Muscle of back (tissue), 13 donors: ENCODE measurements around the gene NEUROG2. TPM values are rescaled to one million over a fixed set of nuclear protein-coding genes. Genes with fewer than 3 reads are reported as not detected.
A peak's percentile ranks its signal among the peaks of the same experiment; 100 is the strongest.
"Not testable (repeated sequence)": the region's sequence is repeated elsewhere in the genome, so short reads cannot be mapped to it uniquely, and the experiment has no call there.

Experiments
- DNase-seq, 3 donors: peaks; one replicate each; pipeline versions ENCODE4 v3.0.0 to v3.0.0-alpha.2; 2013
- long read RNA-seq, 9 donors: transcript quantifications; one replicate each; lab custom pipeline, GENCODE V29; 2026
- polyA plus RNA-seq, 10 donors: library from polyadenylated mRNA; unstranded; fragments of 120-200 nt; gene quantifications; one replicate each; pipeline ENCODE4 v1.2.1, GENCODE V29; 2013; ENCODE audit not compliant: insufficient read length in 10 of 10

NEUROG2 gene
- under 1 TPM in 1 of 10 donors, not detected in 9; 0.09 TPM for polyA plus RNA-seq
- long read RNA-seq, donor 1: 0 reads
- long read RNA-seq, donor 2: 0 reads
- long read RNA-seq, donor 3: 0 reads
- long read RNA-seq, donor 4: 0 reads
- long read RNA-seq, donor 5: 0 reads
- long read RNA-seq, donor 6: 0 reads
- long read RNA-seq, donor 7: 0 reads
- long read RNA-seq, donor 8: 0 reads
- long read RNA-seq, donor 9: 0 reads

- DNase-seq: no peak
Measured at GRCh38 chr4:112516066-112516470, at the start of gene NEUROG2. Gene NEUROG2 (minus strand): TSS chr4:112516180. CDS start chr4:112515475, 705 bp downstream.

- no peak for DNase-seq
Measured at GRCh38 chr4:112564706-112565270, 48.8 kb upstream of the NEUROG2 start.

- DNase-seq: no peak
Measured at GRCh38 chr4:112563431-112564200, 47.6 kb upstream of the NEUROG2 start.

DNA sequence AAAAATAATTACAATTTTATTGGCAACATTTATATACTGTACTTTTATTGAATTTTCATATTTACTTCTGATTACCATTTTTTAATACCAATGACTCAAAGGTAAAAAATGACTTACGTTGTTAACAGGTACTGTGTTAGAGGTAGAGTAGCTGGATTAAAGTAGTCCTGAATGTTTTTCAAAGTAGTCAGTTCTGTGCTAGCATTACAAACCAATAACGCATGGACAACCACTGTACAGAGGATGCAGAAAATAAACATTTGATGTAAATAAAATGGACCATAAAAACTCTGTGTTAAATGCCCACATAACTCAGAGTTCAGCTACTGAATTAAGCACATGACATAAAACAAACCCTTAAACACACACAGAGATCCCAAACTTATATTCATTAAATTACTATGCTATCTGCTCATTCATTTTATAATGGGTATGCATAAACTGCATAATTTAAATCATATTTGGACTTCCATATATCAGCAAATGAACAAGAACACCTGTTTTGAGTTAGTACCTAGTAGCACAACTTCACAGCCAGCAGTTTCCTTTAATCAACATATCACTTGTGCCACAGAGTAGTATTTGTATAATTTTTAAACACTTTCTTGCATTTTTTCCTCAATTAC lies 46.4 kb upstream of the NEUROG2 start:
- no peak for DNase-seq

DNA sequence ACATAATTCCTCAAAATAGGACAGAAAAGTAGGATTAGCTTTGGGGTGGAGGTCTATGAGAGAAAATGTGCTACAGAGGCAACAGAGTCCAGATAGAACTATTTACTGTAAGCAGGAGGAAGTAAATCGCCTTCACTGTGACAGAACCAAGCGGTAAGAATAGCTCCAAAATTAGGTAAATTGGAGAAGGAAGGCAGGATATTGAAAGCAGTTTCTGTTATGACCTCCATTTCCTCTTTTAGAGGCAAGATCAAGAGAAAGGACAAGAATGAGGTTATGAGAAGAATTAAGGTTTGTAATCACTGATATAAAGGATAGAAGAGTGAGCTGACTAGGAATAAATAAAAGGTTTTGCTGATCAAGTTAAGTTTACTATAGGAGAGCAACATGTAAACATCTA lies 44.1 kb upstream of the NEUROG2 start:
- DNase-seq: no peak

- DNase-seq: no peak
Measured at GRCh38 chr4:112559053-112559452, 43.1 kb upstream of the NEUROG2 start.

GRCh38 chr4:112557676-112558411 lies 41.9 kb upstream of the NEUROG2 start:
- DNase-seq: no peak

- DNase-seq: not testable (repeated sequence)
Measured at GRCh38 chr4:112554271-112554670, 38.3 kb upstream of the NEUROG2 start.

GRCh38 chr4:112552668-112553067 lies 36.7 kb upstream of the NEUROG2 start:
- peak in 1 of 3 donors; percentile 3 for DNase-seq

DNA sequence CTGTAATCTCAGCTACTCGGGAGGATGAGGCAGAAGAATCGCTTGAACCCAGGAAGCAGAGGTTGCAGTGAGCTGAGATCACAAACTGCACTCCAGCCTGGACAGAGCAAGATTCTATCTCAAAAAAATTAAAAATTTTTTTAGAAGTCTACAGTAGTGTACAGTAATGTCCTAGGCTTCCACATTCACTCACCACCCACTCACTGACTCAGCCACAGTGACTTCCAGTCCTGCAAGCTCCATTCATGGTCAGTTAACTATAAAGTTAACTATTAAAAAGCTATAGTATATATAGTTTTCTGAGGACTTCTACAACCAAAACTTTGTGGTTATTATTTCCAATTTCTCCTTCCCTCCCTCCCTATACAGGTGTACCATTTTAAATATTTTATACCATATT lies 34.7 kb upstream of the NEUROG2 start:
- no peak for DNase-seq

DNA sequence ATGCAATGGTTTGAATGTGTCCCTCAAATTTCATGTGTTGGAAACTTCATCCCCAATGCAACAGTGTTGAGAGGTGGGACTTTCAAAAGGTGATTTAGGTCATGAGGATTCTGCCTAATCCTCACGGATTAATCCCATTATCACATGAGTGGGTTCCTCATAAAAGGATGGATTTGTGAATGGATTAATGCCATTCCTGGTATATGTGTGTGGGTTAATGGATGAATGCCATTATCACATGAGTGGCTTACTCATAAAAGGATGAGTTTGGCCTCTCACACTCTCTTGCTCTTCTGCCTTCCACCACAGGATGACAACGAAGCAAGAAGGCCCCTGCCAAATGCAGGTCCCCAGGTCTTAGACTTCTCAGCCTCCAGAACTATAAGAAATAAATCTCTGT lies 30.5 kb upstream of the NEUROG2 start:
- DNase-seq: no peak

GRCh38 chr4:112545346-112545745 lies 29.4 kb upstream of the NEUROG2 start:
- DNase-seq: no peak

DNA sequence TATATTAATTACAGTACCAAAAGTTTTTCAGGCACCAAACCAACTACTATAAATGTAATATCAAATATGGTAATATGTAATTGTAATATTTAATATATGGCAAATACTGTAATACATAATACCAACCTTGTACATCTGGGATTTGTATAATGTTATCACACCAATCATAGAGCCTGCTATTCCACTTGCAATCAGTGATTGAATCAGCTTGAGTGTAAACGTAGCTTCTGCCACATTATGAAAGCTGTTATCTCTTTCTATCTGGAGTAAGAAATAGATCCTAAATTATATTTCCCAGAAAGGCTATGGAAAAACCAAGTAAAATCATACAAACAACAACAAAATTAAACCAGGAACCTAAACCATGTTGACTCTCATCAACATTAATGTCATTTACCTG lies 24.7 kb upstream of the NEUROG2 start:
- DNase-seq: no peak

DNA sequence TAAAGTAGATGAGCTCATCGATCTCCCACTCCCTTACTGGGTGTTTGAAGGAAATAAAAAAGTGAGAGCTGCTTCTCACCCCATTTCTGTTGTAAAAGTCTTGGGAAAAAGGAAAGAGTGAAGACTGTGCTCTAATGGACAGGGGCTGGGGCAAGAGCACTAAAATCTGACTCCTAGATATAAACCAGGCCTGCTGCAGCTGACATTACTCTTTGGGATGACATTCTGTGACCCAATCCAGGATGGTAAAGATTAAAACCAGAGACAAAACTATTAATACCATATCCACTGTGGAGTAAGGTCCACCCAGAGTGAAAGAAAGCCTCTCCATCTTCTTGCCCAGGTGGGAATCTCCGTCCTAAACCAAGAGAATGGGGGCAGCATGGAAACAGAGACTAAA lies 20.1 kb upstream of the NEUROG2 start:
- DNase-seq: no peak

GRCh38 chr4:112532267-112532666 lies 16.3 kb upstream of the NEUROG2 start:
- no peak for DNase-seq

- DNase-seq: no peak
Measured at GRCh38 chr4:112531146-112531545, 15.2 kb upstream of the NEUROG2 start.

DNA sequence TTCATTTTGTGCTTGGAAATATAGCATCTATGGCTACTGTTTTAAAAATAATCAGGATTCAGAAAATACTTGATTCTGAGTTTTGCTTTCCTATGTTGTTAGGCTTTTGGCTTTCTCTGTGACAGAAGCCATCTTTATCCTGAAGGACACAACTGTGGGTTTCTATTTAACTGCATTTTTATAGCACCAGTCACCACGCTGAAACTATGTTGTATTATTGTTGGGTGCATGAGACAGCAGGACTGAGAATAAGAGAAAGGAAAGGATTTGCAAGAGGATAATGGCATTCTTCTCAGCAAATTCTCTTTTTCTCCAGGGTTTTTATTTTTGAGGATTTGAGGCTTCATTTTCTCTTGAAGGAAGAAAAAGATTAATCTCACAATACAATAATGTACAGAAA lies 10.1 kb upstream of the NEUROG2 start:
- no peak for DNase-seq

GRCh38 chr4:112523764-112524505 lies 8.0 kb upstream of the NEUROG2 start:
- peak in 2 of 3 donors; percentile 52 to 72 for DNase-seq

DNA sequence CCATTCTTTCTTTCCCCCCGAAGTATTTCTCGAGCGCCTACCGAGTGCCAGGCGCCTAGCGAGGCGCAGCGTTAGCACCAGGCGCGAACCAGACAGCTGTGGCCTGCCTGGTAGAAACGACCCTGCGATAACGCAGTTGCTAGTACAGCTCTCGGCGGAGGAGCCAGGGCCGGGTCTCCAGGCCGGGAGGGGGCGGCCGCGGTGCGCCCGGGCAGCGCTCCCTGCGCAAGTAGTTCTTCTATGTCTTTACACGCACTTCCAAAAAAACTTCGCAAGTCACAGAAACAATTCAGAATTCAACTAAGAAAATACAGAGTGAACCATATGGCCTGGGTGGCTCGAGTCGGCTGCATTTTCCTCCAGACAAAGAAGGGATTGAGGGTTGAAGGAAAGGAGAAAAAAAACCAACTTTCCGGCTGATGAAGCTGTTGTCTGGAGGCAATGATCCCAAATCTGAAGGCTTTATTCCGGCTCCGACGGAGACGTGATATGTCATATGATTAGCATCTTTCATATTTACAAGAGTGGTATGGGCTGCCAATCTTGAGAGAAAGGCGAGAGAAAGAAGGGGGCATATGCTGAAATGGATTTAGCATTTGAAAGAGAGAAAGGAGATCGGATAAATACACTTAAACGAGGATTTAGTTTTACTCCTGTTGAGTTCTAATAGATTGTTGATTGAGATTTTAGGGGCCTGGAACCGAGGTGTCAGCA lies 7.2 kb upstream of the NEUROG2 start:
- peak in 2 of 3 donors; percentile 57 to 84 for DNase-seq

DNA sequence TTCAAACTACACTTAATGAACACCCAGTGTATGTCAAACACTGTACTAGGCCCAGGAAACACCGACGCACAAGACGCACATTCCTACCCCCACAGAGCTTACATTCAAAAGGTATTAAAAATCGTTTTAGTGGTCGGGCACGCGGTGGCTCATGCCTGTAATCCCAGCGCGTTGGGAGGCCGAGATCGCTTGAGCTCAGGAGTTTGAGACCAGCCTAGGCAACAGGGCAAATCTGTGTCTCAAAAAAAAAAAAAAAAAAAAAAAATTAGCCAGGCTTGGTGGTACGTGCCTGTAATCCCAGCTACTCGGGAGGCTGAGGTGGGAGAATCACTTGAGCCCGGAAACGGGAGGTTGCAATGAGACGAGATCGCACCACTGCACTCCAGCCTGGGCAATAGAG lies 6.5 kb upstream of the NEUROG2 start:
- peak in 1 of 3 donors; percentile 16 for DNase-seq
